Esophagus (tissue), 2 donors: ENCODE results near the gene NDUFV3. TPM values are rescaled to one million over a fixed set of nuclear protein-coding genes. Genes with fewer than 3 reads are reported as not detected.

Experiments used
- polyA plus RNA-seq, 2 donors: library from polyadenylated mRNA; stranded (reverse); fragments of 200-250 nt; gene quantifications; one replicate each; pipeline ENCODE4 v1.2.3, GENCODE V29; 2013
- donor health status: healthy with polysubstance abuse.
- donor health status: Bipolar disorder and iron deficiency.

The NDUFV3 gene
- polyA plus RNA-seq, 2 donors, result 14.9 to 17.5 TPM

Other genes with a start within 250 kb of the NDUFV3 start
- gene PDE9A, start 239.7 kb upstream of the NDUFV3 start, polyA plus RNA-seq, result 1 to 10 TPM; 1.6 to 1.8 TPM
- gene WDR4, start 13.8 kb upstream of the NDUFV3 start, polyA plus RNA-seq, result 10 to 100 TPM; 10.4 to 13.1 TPM
- gene ERVH48-1, start 32.3 kb downstream of the NDUFV3 start, polyA plus RNA-seq, result under 1 TPM in 1 of 2 donors, not detected in 1; 0.01 TPM
- gene PKNOX1, start 81.3 kb downstream of the NDUFV3 start, polyA plus RNA-seq, result 1 to 10 TPM; 6.0 to 7.1 TPM
- gene CBS, start 182.5 kb downstream of the NDUFV3 start, polyA plus RNA-seq, result 1 to 10 TPM in 1 of 2 donors, under 1 TPM in 1; 0.92 to 2.2 TPM
- 10 to 100 TPM; 41.5 to 66.1 TPM for gene U2AF1, start 214.3 kb downstream of the NDUFV3 start, polyA plus RNA-seq